ENCODE measurements around the gene MGST2.

Gene MGST2

DNA sequence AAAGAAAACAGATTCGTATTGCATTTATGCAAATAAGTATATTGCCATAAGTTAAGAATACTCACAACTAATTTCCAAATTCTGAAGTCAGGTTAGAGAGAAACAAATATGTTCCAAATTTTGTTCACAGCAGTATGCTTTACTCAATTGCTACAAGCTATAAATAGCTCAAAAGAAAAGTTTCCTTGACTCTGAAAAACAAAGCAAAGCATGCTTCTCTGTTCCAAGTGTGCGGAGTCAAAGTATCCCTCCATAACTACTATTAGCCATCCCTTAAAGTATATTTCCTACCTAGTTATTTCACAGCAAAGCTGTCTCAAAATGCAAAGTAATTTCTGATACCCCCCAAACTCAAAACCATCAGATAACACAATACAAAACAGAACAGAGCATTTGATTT, 47.3 kb downstream of the MGST2 start:
- DNase-seq, result no peak

DNA sequence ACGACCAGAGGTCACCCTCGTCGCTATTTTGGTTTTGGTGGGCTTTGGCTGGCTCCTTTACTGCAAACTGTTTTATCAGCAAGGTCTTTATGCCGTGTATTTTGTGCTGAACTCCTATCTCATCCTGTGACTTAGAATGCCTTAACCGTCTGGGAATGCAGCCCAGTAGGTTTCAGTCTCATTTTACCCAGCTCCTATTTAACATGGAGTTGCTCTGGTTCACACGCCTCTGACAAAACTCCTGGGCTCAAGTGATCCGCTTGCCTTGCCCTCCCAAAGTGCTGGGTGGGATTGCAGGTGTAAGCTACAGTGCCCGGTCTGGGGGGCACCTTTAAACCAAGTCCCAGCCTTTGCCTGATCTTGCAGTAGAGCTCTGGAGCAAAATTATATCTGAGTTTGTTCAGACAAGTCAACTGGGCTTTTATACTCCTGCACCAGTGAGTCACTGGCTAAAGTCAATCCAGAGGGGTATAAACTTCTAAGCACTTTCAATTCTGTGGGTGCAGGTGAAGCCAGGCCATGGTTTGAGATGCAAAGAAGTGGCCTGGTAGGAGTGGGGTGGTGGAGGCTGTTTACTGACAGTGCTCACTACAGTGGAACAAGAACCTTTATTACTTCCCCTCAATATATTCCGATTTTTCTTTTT, 50.2 kb downstream of the MGST2 start:
- DNase-seq, result no peak

DNA sequence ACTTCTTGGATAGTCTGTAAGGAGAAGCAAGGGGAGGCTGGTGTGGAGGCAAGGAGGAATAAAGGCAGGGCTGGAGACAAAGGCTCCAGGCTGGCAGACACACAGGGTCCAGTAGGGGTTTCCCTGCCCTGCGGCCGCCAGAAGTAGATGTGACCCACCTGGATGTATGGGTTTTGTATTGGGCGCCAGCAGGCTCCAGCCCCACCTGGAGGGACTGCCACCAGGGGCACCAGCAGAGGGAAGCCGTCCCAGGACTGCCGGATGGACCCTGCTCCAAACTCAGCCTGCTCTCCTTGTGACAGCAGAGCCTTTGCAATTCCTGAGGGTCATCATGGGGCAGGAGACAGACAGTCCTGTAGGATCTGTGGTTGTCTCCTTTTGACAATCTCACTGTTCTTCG, 52.7 kb downstream of the MGST2 start:
- DNase-seq, result no peak

DNA sequence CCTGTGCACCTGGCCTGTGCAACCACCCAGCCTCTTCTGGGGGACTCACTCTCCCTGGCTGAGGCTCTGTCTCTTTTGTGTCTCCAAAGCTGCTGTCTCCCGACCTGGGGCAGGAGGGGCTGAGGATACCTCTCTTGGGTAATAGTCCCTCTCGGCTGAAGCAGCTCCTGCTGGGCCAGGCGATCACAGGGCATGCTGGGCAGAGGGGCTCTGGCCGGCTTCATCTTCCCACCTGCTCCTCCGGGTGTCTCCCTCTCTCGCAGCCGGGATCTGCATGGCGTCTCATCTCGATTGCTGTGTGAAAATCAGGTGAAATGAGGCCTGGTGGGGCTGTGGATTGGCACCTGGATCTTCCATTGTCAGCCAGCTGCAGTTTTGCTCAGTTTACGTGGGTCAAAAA, 53.2 kb downstream of the MGST2 start:
- no peak for DNase-seq

GRCh38 chr4:139719381-139720101, 53.9 kb downstream of the MGST2 start:
- no peak for DNase-seq

- no peak for DNase-seq
These were observed 55.2 kb downstream of the MGST2 start for GRCh38 chr4:139720806-139721205.

DNA sequence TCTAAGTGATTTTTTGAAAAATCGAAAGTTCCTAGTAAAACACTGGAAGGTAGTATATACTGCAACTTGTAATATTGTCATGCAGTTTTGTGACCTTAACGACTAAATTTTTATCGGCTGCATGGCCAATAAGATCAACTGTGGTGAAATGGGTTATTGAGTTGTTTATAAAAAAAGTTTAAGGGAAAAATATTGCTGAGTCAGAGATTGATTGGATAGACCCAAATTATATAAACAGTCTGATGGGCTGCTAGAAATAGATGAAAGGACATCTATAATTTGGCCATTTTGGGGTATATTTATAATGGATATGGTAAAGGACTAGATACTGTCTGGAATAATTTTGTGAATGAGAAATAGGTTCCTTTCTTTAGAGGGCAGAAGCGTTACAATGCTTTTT, 56.2 kb downstream of the MGST2 start:
- DNase-seq, result no peak

DNA sequence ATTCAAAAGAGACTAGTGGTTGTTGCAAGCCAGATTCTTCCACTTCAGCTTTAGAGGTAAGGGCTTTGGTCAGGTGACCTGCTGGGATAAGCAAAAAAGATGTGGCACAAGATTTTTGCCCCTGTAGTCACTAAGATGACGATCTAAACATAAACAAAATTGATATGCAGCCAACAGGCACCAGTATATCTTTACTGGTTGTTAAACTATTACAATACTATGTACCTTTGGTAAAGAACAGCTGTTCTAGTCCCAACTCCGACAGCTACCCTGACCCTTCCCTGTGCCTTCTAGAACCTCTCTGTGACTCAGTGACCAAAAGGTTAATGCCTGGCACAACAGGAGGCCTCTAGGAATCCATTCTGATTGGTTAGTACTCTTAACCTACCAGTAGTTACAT, 59.6 kb downstream of the MGST2 start:
- no peak for DNase-seq

DNA sequence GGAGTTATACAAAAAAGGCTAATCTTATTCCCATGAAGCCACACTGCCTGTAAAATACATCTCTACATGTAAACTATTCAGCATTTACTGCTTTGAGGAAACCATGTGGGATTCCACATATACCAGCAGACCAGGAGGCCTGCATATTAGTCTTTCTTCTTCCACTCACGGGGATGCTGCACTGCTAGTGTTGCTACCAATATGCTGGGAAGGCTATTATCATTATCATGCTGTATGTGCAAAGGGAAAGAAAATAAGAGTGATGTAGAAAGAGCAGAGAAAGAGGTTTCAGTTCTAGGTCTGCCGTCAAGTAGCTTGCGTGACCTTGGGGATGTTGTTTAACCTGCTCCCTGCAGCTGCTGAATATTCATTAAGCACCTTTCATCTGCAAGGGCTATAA, 61.0 kb downstream of the MGST2 start:
- DNase-seq, result no peak

- DNase-seq, result no peak
These were observed 62.5 kb downstream of the MGST2 start for GRCh38 chr4:139728146-139728545.

DNA sequence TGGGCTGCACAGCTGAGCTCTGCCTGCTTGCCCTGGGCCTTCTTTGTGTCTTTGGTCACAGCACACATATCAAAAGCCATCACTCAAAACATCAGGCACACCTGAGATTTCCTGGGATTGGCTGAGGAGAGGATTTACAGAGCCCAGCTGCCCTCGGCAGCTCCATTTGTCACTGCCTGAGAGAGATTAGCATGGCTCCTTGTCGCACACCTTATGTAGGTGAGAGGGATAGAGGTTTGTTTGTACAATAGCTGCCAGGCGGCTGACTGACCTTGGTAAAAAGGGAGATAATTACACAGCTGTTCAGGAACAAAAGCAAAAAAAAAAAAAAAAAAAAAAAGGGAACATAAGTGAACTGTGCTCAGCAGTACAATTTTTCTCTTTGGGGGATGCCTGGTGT, 63.2 kb downstream of the MGST2 start:
- DNase-seq, result no peak

- DNase-seq, result no peak
These were observed 67.5 kb downstream of the MGST2 start for GRCh38 chr4:139732991-139733570.

- peak; percentile 54 for DNase-seq
These were observed 68.7 kb downstream of the MGST2 start for GRCh38 chr4:139734201-139734874.

DNA sequence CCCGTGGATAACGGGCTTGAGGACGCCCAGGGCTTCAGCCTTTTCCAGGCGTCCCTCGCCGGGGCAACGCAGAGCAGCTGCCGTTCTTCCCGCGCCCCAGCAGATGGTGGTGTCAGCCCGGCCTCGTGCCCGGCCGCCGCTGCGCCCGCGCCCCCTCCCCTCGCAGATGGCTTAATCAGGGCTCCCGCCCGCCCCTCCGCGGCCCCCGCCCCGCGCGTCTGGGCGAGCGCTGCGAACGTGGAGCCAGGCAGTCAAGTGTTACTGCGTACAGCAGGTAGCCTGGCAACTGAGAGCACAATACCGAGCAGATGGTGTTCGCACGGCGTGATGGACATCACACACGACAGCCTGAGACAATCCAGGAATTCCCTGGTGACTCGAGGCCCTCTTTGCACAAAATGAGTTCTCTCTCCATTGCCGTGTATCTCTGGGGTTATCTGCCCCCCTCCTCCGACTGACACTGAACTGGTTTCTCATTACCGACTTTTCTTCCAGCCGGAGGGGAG, 69.3 kb downstream of the MGST2 start:
- DNase-seq, result peak; percentile 84

DNA sequence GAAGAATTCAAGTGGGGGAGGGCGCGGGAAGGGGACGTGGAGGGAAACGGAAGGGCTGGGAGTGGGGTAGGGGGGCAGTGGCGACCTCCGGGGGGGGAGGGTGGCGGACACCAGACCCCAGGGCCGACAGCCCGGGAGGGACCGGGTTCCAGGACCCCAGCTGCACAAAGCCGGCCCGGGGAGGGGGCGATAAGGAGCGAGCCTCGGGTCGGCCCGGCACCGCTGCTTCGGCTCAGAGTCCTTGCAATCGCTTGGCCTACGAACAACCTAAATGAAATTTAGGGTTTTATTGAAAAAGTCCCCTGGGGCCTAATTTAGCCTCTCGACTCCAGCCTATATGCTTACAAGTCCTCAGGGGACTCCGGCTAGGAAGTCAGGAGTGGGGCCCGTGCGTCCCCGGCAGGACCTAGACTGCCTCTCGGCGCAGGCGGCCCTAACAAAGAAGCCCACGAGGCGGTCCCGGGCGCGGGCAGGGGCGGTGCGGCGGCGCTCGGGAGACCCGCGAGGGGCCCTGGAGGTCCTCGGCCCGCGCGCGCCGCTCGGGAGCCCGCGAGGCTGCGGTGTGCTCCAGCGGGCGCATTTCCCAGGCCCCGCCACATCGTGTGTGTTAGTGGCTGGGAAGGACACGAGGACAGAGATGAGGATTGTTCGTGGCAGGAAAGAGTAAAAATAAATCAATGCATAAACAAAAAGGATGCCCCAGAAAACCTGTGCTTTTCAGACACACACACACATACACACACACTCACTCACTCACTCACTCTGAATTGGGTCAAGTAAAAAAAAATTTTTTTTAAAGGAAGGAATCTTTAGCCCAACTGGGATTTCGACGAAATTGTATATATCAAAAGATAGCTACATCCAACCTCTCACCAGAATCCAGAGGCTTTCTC, 70.0 kb downstream of the MGST2 start:
- DNase-seq, result peak; percentile 30

DNA sequence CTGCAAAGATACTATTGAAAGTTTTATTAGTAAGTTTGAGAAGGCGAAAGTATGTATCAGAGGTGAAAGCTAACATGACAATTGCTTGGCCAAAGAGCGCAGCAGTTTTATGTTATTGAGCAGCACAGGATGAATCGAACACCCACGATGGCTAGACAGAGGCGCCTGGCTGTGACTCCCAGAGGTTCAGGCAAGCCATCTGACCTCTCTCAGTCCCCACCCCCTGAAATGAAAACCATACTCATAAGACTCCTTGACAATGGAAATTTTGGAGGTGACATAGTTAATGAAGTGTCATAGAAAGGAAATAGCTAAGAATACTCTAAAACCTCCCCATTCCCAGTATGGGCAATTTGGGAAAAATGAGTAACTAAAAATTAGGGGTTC, 70.6 kb downstream of the MGST2 start:
- DNase-seq, result no peak

GRCh38 chr4:139736661-139737060, 71.0 kb downstream of the MGST2 start:
- DNase-seq, result no peak

GRCh38 chr4:139738846-139739613, 73.4 kb downstream of the MGST2 start:
- DNase-seq, result peak; percentile 17

DNA sequence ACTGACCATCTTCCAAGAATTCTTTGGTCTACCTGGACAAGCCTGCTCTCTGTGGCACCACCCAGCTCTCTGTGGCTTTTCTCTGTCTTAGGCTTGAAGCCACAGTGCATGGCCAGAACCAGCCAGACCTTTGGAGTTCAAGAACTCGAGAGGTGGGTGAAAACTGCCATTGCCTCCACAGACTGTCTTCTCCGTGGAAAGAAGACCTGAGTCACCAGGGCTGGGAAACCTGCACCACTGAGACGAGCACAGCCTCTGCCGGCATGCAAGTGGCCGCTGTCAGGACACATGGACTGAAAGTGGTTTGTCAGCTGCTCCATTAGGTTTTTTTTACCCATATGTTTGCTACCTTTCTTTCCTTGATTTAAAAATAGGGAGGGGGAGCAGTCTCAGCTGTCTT, 74.5 kb downstream of the MGST2 start:
- no peak for DNase-seq

- DNase-seq, result peak; percentile 92
These were observed 75.0 kb downstream of the MGST2 start for GRCh38 chr4:139740531-139741041.

DNA sequence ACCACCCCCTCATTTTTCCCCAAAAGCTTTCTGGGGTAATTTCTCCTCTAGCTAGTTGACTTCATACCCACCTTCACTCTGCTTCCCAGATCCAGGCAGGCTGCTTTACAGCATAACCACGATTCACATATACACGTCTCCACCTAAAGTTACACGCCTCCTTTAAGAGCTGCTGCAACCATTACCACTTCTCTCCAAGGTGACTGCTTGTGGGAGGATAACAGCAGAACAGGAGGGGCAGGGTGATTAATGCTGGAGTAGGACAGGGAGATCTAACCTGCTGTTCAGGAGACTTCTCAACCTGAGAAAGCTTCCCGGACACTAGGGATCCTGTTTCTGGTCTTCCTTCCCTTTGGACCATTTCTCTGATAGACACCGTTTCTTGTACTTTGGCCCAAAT, 77.4 kb downstream of the MGST2 start:
- DNase-seq, result no peak

DNA sequence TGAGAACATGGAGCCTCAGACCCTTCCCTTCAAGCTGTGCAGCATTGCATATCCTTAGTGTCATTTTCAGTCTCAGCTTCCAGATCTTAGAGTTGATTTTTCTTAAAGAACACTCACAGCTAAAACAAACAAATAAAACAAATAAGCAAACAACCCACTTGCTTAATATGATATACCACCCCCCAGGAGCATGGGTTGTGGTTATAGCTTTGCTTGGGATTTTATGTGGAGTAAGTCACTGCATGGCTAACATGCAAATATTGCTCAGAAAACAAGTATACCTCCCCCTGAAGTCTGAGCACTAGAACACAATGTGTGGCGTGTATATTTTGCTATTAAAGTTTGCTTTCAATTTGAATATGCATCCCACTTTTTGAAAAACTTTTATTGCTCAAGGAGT, 78.6 kb downstream of the MGST2 start:
- no peak for DNase-seq
